BLaER1 treated with 17β-estradiol and CSF1 and Interleukin-3, amounts not matched to agents 10 nM and 100 nM (cell line): ENCODE data around the gene OTOP3.
A peak's percentile ranks its signal among the peaks of the same experiment; 100 is the strongest.

Source experiments
- H3K27ac ChIP-seq, 11 experiments: shearing (Covaris generic); formaldehyde crosslinking; 2 replicates each; pipeline ENCODE4 v1.8.1; 2022
- H3K27me3 ChIP-seq, 11 experiments: shearing (Covaris generic); formaldehyde crosslinking; 2 replicates each; pipeline ENCODE4 v1.8.1; 2022
- H3K36me3 ChIP-seq, 11 experiments: shearing (Covaris generic); formaldehyde crosslinking; 2 replicates each; pipeline ENCODE4 v1.8.1; 2022
- H3K4me1 ChIP-seq, 10 experiments: shearing (Covaris generic); formaldehyde crosslinking; 2 replicates each; pipeline ENCODE4 v1.8.1; 2022
- H3K4me2 ChIP-seq, 11 experiments: shearing (Covaris generic); formaldehyde crosslinking; 2 replicates each; pipeline ENCODE4 v1.8.1; 2022
- H3K4me3 ChIP-seq, 10 experiments: shearing (Covaris generic); formaldehyde crosslinking; 2 replicates each; pipeline ENCODE4 v1.8.1; 2022
- H3K9ac ChIP-seq, 11 experiments: shearing (Covaris generic); formaldehyde crosslinking; 2 replicates each; pipeline ENCODE4 v1.8.1; 2022
- H3K9me3 ChIP-seq, 11 experiments: shearing (Covaris generic); formaldehyde crosslinking; replicated peaks in 1 of 11; 2 replicates each; pipeline ENCODE4 v1.8.1; 2022
- H4K20me1 ChIP-seq, 11 experiments: shearing (Covaris generic); formaldehyde crosslinking; 2 replicates each; pipeline ENCODE4 v1.8.1; 2022
- Cebpa-rat ChIP-seq, 11 experiments: shearing (Covaris generic); IDR thresholded peaks; 2 replicates each; pipeline ENCODE4 v1.8.1; 2022

Gene OTOP3

GRCh38 chr17:74995847-74996246 is 60.1 kb downstream of the OTOP3 start:
- no peak for TF ChIP-seq Cebpa-rat (IDR thresholded peaks at IDR 0.05)
- Histone ChIP-seq H3K4me3 (no peak overlapping the region), H3K9ac (no peak overlapping the region), H3K27ac (no peak overlapping the region), H4K20me1 (peaks cover 0 to 10% (median 0%) of the 10 kb centered on the region in 11 experiments; a peak in 2 of 22 replicates), H3K27me3 (no peaks in the 10 kb centered on the region), H3K4me1 (peaks cover 21 to 36% (median 31%) of the 10 kb centered on the region in 10 experiments), H3K36me3 (peaks cover 0 to 2% (median 0%) of the 10 kb centered on the region in 11 experiments; a peak in 3 of 22 replicates), H3K9me3 (no peaks in the 10 kb centered on the region), H3K4me2 (no peak overlapping the region)

- Histone ChIP-seq H3K27ac (peak overlapping the region in 10 of 11 experiments; percentile 16 to 54 (median 30); a peak in 9 of 22 replicates), H4K20me1 (peaks cover 0 to 4% (median 0%) of the 10 kb centered on the region in 11 experiments; a peak in 2 of 22 replicates), H3K4me1 (peaks cover 15 to 31% (median 19%) of the 10 kb centered on the region in 10 experiments), H3K27me3 (no peaks in the 10 kb centered on the region), H3K9me3 (no peaks in the 10 kb centered on the region), H3K4me2 (peak overlapping the region; percentile 67 to 84 (median 74)), H3K9ac (peak overlapping the region in 10 of 11 experiments; percentile 8 to 56 (median 43); a peak in 13 of 22 replicates), H3K36me3 (peaks cover 0 to 28% (median 12%) of the 10 kb centered on the region in 11 experiments; a peak in 12 of 22 replicates), H3K4me3 (no peak overlapping the region)
- TF ChIP-seq Cebpa-rat (IDR thresholded peaks at IDR 0.05), result no peak
These were observed 63.1 kb downstream of the OTOP3 start for GRCh38 chr17:74998783-74999182.

GRCh38 chr17:74999523-74999922 is 63.8 kb downstream of the OTOP3 start:
- peaks cover 0 to 32% (median 12%) of the 10 kb centered on the region in 11 experiments; a peak in 12 of 22 replicates for H3K36me3 ChIP-seq
- H3K27ac ChIP-seq, result no peak overlapping the region
- TF ChIP-seq Cebpa-rat (IDR thresholded peaks at IDR 0.05), result peak in 1 of 11 experiments; percentile 11; a peak in 1 of 22 replicates
- peaks cover 15 to 27% (median 19%) of the 10 kb centered on the region in 10 experiments for H3K4me1 ChIP-seq
- no peaks in the 10 kb centered on the region for H3K9me3 ChIP-seq
- H3K9ac ChIP-seq, result no peak overlapping the region
- no peak overlapping the region for H3K4me3 ChIP-seq
- H3K27me3 ChIP-seq, result no peaks in the 10 kb centered on the region
- peak overlapping the region in 10 of 11 experiments; percentile 67 to 84 (median 74); a peak in 18 of 22 replicates for H3K4me2 ChIP-seq
- H4K20me1 ChIP-seq, result peaks cover 0 to 3% (median 0%) of the 10 kb centered on the region in 11 experiments; a peak in 1 of 22 replicates
